ENCODE results near the gene AP2M1.

- TF ChIP-seq POLR2A (IDR thresholded peaks at IDR 0.05) = no peak
- TF ChIP-seq POLR2AphosphoS5 (IDR thresholded peaks at IDR 0.05) = no peak
These were observed 23.9 kb downstream of the AP2M1 start for GRCh38 chr3:184198509-184198908.

Data from upper lobe of left lung (tissue), 4 donors.